AG10803 (cell line): ENCODE results near the gene AVL9.

Experiments used
- DNase-seq: peaks from one replicate; pipeline ENCODE4 v3.0.0; 2010; ENCODE audit warnings: low read depth
- H3K4me3 ChIP-seq: 2 replicates; pipeline ENCODE4 v1.5.1; 2011; ENCODE audit warnings: mild to moderate bottlenecking, low read length, control low read depth
- CTCF ChIP-seq: conservative IDR thresholded peaks from 2 replicates; pipeline ENCODE4 v1.5.1; 2011; ENCODE audit warnings: mild to moderate bottlenecking, low read length, control low read depth, inconsistent platforms

Gene AVL9

GRCh38 chr7:32535162-32535702, 39.9 kb downstream of the AVL9 start:
- H3K4me3 ChIP-seq, result no peak overlapping the region
- TF ChIP-seq CTCF, result no peak

GRCh38 chr7:32536016-32536415, 40.7 kb downstream of the AVL9 start:
- TF ChIP-seq CTCF, result no peak
- no peak for DNase-seq
- H3K4me3 ChIP-seq, result no peak overlapping the region

More at GRCh38 chr7:32535162-32535702, 39.9 kb downstream of the AVL9 start:
- no peak for DNase-seq

DNA sequence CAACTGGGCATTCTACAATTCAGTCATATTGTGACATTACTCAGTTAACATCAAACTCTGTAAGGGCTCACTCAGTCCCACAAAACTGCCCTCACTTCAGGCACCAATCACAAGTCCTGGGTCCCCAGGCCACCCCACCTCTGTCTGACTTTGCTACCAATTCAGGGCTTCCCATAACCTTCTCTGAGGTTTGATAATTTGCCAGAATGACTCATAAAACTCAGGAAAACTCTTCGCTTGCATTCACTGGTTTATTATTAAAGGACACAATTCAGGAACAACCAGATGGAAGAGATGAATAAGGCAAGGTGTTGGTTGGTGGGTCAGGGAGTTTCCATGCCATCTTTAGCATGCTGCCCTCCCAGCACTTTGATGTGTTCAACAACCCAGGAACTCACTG, 41.3 kb downstream of the AVL9 start:
- peak; percentile 52 for DNase-seq
- no peak for TF ChIP-seq CTCF
- no peak overlapping the region for H3K4me3 ChIP-seq

DNA sequence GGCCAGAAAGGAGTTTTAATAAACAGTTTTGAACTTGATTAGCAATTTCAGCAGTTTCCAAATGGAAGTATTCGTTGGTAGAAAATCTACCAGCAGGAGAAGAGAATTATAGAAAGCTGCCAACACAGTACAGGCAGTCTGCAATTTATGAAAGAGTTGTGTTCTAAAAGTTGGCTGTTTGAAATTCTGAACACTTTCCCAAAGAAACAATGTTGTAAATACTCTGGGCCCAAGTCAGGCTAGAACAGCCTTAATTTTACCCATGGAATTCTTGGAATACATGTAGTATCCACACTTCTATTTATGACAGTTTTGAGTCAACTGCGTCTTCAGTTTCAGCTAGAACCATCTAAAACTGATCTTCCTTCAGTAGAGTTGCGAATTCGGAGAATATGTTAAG, 42.5 kb downstream of the AVL9 start:
- no peak for TF ChIP-seq CTCF
- no peak for DNase-seq
- H3K4me3 ChIP-seq, result no peak overlapping the region

- no peak for TF ChIP-seq CTCF
- H3K4me3 ChIP-seq, result no peak overlapping the region
- no peak for DNase-seq
Measured at GRCh38 chr7:32539366-32539765, 44.1 kb downstream of the AVL9 start.

GRCh38 chr7:32539919-32540531, 44.7 kb downstream of the AVL9 start:
- no peak for TF ChIP-seq CTCF
- DNase-seq, result no peak
- no peak overlapping the region for H3K4me3 ChIP-seq

DNA sequence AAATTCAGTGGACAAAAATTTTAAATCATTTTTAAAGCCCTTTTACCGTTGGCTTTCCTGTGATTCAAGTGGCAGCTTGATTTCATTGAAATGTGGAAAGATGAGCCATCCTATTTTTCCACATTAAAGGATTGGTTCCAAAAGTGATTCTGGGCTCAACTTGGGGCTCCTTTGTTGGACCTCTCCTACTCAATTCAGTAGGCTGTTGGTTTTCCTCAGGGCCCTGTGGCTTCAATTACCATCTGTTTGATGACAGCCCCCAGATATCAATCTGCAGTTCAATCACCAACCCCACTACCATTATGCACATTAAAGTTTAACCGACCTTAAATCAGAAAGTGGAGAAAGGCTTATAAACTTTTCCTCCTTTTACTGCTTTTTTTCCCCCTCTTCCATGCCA, 47.3 kb downstream of the AVL9 start:
- no peak for DNase-seq
- TF ChIP-seq CTCF, result no peak
- no peak overlapping the region for H3K4me3 ChIP-seq
